Bone marrow (tissue), 2 donors: ENCODE results near the gene VEZT.
"Not testable (repeated sequence)": the region's sequence is repeated elsewhere in the genome, so short reads cannot be mapped to it uniquely, and the experiment has no call there.

Experiments
- DNase-seq, 2 donors: peaks; one replicate each; lab custom pipeline; 2025; lab: John Stamatoyannopoulos, UW

The VEZT gene

DNA sequence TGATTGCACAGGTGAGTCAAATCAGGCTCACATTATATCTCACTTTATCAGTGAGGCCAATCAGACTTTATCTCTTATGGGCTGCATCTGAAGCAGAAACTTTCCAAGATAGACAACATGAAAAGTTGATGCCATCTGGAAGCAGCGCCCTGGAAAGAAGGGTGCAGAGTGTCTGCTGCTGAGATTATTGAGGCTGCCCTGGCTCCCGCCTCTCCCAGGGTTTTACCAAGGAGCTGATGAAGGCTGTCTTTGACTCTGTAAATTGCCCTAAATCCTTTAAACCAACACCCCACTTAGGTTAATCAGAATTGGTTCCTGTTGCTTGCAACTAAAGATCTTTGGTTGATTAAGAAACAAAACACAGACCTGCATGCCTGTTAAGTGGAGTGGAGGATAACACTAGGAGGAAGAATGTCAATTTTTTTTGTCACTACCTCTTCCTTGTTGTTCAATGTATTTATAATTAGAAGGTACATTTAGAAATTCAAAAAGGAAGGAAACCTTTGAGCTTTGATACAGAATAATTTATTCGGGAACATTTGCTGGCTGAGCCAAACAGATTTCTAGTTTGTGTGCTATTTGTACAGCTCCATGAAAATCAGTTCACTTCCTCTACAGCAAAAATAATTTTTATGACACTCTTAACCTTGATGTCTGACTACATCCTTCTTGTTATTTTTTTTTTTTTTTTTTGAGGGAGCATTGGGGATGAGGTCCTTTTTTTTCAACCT, 104.1 kb downstream of the VEZT start:
- DNase-seq, result no peak

DNA sequence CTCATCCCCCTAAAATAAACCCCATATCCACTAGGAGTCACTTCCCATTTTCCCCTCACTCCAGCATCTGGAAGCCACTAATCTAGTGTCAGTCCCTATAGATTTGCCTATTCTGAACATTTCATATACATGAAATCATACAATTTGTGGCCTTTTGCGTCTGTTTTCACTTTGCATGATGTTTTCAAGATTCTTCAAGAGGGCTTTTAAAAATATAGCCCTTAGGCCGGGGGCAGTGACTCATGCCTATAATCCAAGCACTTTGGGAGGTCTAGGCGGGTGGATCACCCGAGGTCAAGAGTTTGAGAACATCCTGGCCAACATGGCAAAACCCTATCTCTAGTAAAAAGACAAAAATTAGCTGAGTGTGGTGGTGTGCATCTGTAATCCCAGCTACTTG, 104.7 kb downstream of the VEZT start:
- no peak for DNase-seq

DNA sequence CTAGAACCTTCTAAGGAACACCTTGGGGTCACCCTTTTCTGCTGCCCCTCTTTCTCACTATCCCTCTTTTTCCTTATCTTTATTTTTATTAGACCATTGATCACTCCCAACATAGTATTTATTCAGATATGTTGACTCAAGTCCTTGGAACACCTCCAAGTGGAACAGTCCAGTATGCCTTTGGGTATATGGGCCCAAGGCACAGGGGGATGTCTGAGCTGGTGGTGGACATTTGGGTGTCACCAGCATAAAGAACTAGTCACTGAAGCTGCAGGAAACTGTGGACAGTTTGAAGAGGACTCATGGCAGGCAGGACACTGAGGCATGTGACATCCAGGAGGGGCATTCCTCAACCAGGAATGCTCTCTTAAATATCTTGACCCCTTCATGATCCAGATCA, 105.6 kb downstream of the VEZT start:
- no peak for DNase-seq

DNA sequence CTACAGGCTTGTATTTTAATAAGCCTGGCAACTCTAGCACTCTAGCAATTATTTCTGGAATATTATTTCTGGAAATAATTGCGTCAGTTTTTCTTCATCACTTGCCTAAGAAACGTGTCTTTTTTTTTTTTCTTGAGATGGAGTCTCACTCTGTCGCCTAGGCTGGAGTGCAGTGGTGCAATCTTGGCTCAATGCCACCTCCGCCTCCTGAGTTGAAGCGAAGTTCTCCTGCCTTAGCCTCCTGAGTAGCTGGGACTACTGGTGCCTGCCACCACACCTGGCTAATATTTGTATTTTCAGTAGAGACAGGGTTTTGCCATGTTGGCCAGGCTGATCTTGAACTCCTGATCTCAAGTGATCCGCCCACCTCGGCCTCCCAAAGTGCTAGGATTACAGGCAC, 106.6 kb downstream of the VEZT start:
- not testable (repeated sequence) for DNase-seq

DNA sequence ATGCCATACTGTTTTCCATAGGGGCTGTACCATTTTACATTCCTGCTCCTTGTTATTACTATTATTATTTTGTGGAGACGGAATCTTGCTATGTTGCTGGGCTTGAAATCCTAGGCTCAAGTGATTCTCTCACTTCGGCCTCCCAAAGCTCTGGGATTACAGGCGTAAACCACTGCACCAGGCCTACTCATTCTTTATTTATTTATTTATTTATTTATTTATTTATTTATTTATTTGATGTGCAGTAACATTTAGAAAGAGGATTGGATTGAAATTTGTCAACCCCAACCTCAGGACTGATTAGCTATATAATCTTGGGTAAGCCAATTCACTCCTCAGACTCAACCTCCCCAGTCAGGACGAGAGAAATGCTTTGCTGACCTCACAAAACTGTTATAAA, 107.9 kb downstream of the VEZT start:
- no peak for DNase-seq

DNA sequence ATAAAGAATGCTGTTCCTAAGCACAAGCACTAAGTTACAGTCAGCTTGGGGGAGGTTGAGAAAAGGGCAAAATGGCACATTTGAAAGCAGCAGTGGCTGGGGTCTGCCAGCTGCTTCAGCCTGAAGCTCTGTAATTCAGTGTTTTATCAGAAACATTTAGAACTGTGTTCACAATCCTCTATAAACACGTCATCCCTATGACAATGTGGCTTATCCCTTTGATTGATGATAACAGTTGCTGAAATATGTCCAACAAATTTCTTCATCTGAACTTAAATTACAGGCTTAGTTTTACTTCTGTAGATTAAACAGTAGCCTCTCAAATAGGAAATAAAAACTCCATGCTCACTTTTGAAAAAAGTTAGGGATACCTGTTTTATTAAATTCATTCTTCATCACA, 108.8 kb downstream of the VEZT start:
- DNase-seq, result no peak

DNA sequence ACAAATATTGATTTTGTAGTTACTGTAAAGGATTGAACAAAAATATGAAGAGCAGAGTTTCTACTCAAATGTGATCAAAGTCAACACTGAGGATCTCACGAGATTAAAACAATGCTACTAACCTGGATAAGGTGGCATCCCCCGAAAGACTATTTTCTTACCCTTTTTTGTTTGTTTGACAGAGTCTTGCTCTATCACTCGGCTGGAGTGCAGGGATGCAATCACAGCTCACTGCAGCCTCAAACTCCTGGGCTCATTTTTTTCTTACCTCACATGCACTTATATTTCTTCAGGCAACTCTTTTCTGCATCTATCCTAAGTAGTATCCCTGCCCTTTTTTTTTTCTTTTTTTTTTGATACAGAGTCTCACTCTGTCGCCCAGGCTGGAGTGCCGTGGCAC, 109.2 kb downstream of the VEZT start:
- DNase-seq, result no peak

DNA sequence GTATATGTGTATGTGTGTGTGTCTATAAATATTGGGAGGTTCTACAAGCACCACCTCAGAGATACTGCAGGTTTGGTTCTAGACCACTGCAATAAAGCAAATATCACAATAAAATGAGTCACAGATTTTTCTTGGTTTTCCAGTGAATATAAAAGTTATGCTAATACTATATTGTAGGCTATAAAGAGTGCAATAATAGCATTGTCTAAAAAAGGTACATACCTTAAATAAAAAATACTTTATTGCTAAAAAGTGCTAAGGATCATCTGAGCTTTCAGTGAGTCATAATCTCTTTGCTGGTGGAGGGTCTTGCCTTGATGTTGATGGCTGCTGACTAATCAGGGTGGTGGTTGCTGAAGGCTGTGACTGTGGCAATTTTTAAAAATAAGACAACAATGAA, 111.1 kb downstream of the VEZT start:
- no peak for DNase-seq

DNA sequence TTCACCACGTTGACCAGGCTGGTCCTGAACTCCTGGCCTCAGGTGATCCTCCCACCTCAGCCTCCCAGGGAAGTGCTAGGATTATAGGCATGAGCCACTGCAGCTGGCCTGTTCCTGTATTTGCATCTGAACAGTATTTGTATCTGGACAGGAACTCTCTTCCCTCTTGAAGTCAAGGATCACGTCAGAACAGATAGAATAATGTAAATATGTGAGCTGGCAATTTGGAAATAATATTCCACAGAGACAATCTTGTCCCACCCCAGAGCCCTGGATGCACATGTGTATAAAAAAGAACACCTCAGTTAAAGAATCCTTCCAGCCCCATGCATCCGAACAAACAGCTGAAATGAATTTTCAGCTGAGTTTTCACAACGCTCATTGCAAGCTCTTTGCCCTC, 118.3 kb downstream of the VEZT start:
- no peak for DNase-seq

DNA sequence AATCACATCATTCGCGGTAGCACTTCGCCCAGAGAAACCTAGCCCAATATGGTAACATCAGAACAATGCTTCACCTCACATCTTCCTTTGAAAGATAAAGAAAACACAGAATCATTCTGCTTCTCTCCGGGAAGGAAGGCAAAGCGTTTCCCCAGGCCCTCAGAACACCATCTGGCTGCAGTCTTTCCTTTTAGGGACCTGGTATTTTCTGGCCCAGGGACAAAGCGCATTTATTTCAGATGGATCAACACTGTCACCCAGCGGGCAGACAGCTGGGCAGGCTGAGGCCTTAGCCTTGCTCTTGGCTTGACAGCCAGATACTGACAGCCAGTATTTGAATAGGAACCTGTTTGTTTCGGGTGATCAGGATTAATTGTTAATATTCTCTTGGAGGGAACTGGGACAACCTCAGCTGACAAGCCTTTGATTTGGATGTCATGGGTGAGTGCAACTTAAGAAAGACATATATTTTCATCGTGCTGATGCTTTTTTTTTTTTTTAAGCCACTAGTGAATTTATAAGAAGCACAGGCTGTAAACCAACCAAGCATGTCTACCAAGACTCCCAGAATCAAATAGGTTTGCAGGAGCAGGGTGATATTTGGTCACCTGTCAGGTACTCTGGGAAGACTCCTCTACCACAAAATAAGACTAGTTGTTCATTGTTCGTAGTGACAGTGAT, 118.9 kb downstream of the VEZT start:
- no peak for DNase-seq

DNA sequence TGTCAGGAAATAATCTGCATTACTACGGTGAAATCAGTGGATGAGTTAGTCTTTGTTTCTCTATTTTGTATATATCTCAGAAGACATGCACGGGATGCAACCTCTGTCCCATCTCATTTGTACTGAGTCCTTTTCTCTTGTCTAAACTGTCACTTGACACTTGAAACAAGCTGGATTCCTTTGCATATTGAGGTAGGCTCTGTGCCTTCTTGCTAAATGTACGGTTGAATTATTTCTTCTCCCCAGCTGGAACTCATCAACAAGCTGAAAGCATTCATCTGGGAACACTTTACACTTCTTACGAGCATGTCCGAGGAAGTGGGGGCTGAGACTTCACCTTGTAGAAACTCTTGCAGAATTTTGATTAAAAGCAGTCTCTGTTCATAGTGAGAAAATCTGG, 119.5 kb downstream of the VEZT start:
- no peak for DNase-seq

DNA sequence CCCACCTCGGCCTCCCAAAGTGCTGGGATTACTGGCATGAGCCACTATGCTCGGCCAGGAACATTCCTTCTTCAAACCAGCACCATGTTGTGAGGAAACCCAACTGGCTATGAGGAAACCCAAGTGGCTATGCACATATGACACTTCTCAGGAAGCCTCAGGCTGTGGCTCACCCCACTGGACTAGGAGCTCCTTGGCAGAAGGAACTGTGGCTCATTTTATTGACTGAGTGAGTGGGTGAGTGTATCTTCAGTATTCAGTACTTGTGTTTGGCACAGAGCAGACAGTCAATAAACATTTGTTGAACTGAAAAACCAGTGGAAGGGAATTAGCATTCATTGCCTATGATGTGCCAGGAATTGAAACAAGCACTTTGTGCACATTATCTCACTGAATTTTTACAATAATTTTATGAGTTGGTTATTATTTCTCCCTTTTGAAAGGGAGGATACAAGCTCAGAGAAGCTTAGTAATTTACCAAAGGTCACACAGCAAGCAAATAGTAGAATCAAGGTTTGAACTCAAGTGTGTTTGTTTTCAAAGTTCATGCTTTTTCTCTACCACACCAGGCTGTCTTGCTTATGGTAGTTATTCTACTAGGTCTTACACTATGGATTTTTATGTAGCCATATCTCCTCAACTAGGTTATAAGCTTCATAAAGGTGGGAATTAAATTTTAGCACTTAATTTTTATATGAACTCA, 121.6 kb downstream of the VEZT start:
- no peak for DNase-seq

DNA sequence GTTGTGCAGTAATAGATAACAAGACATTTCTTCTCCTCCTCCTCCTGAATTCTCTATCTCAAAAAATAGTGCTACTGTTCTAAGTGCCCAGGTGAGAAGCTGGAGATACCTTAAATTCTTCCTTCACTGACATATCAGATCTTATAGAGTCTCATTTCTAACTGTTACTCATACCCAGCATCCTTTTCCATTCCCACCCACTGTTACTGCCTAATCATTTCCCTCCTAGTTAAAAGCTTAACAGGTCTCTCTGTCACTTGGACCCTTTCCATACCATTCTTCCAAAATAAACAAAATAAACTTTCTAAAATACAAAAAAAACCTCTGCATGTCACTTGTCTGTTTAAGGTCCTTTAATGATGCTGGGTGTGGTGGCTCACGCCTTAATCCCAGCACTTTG, 124.4 kb downstream of the VEZT start:
- no peak for DNase-seq

DNA sequence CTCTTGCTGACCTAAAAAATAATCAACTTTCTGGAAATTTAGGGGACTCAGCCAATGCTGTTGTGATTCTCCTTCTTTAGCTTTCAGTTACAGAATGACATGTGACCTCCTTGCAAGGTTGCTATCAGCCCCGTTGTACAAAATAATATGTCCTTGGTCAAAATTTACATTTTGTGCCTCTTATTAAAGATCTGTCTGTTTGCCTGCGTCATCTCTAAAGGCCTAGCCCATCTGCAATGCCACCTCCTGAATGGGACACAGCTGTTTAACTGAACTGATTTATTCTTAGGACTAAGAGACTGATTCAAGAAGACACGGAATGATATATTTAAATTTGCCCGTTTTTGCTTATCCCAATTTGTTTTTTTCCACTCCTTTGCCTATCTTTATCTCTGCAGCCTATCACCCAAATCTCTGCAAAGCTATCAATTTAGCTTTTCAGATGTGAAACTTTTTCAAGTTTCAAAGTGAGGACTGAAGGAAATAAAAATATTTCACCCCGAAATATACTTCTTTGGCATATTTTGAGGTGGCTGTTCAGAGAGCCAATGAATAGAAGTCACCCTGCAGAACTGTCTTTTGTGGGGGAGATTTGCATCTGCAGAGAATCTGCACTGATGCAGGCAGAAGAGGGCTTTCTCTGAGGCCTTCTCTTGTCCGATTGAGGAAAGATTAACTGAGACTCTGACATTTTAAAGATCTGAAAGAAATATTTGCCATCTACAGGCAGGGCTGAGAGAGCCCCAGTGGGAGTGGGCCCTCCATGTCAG, 126.0 kb downstream of the VEZT start:
- DNase-seq, result no peak

DNA sequence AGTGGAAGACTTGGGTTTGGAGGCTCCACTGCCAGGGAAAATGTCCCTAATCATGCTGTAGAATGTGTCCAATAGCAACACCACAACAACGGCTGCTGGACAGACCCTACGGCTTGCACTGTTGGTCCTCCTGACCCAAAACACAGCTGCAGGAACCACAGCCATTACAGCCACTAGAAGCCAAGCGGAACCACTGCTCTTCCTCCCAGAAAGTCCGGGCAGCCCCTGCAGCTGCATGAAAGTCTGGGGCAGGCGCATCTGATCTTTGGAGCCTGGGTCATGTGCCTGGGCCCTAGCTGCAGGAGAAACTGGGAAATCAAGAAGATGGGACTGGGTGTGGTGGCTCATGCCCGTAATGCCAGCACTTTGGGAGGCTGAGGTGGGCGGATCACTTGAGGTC, 131.7 kb downstream of the VEZT start:
- DNase-seq, result no peak

DNA sequence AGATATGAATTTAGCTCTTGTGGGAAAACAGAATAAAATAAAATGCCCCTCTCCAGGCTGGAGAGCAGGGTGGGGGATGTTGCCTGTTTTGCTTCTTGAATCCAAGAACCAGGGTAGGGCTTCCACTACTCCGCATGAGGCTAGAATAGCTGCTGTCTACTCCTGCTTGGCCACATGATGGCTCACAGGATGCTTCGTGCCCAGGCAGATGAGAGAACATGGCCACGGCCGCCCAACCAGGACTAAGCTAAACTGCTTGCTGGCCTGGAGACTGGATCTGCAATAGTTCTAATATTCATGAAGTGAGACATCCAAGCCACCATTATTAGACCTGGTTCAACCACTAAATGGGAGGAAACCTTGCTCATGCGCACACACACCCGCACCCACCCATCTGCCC, 134.1 kb downstream of the VEZT start:
- no peak for DNase-seq
